HUES6 (cell line): ENCODE measurements around the gene NRP1.

Experiments used
- H3K27ac ChIP-seq: 2 replicates; pipeline ENCODE4 v1.7.0; 2013; ENCODE audit warnings: low read depth, mild to moderate bottlenecking, low read length, inconsistent platforms
- H3K27me3 ChIP-seq: 2 replicates; pipeline ENCODE4 v1.6.1; 2013; ENCODE audit warnings: low read length; ENCODE audit not compliant: control insufficient read depth, insufficient read depth
- H3K36me3 ChIP-seq: 2 replicates; pipeline ENCODE4 v1.6.1; 2013; ENCODE audit warnings: low read length; ENCODE audit not compliant: control insufficient read depth, insufficient read depth
- H3K4me1 ChIP-seq: 2 replicates; pipeline ENCODE4 v1.6.1; 2013; ENCODE audit warnings: low read length; ENCODE audit not compliant: control insufficient read depth, insufficient read depth
- H3K4me3 ChIP-seq: 2 replicates; pipeline ENCODE4 v1.5.1; 2013; ENCODE audit warnings: low read depth, low read length
- H3K9ac ChIP-seq: one replicate; pipeline ENCODE4 v1.6.1; 2013; ENCODE audit warnings: mild to moderate bottlenecking, low read length
- H3K9me3 ChIP-seq: 2 replicates; pipeline ENCODE4 v1.6.1; 2013; ENCODE audit warnings: low read depth, low read length; ENCODE audit not compliant: control insufficient read depth, insufficient read depth

Gene NRP1

DNA sequence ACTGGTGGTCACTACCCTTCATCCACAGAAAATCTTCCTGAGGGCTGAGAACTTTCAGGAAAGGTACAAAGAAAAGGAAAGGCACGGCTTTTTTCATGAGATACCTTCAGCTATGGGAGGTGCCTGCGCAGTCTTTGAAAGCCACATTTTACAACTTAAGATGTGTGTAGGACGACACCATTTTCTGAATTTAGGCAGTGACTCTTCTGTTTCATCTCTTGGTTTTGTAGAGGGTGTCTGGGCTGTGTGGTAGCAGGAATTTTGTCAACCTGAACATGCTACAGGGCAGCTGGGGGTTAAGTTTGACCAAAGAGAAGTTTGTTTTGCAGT lies 138.1 kb downstream of the NRP1 start:
- H3K4me1 ChIP-seq, result peaks cover 3% of the 10 kb centered on the region; the same call in 1 of the 2 replicates
- no peak overlapping the region for H3K9ac ChIP-seq
- no peaks in the 10 kb centered on the region for H3K36me3 ChIP-seq

DNA sequence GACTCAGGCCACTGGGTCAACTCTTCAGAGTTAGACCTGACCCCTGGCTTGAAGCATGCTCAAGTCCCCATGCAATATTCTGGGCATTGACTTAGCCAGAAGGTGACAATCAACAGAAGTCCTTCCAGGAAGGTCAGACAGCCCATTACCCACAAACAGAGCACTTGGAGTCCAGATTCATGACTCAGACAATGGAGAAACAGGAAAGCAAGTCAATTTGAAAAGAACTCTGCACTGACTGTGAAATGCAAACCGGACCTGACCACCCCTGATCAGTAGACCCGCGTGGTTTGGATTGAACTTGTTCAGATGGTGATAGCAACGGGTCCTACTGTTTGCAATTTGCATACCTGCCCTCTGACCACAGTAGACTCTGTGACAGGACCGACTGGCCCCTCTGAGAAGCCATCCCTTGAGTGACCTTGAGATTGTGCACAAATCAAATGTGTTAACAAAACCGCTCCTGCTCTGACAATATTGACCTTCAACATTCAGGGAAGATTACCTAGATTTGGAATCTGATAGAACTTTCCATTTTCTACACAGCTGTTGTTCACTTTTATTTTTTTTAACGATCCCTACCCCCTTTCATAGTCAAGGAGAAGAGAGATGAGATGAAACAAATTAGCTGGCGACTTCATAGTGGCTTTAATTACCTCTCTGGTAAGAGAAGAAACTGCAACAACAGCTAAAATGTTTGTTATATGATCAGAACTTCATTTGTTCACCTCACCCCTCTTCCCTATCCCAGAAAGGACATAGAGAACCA lies 138.7 kb downstream of the NRP1 start:
- H3K4me3 ChIP-seq, result no peak overlapping the region
- peaks cover 3% of the 10 kb centered on the region; the same call in 1 of the 2 replicates for H3K4me1 ChIP-seq
- H3K9ac ChIP-seq, result no peak overlapping the region
- no peaks in the 10 kb centered on the region for H3K27me3 ChIP-seq
- no peaks in the 10 kb centered on the region for H3K36me3 ChIP-seq
- H3K27ac ChIP-seq, result no peak overlapping the region
- H3K9me3 ChIP-seq, result no peaks in the 10 kb centered on the region

More for the DNA sequence above, 138.1 kb downstream of the NRP1 start:
- Histone ChIP-seq H3K27me3 (no peaks in the 10 kb centered on the region), H3K27ac (no peak overlapping the region), H3K9me3 (no peaks in the 10 kb centered on the region), H3K4me3 (no peak overlapping the region)

DNA sequence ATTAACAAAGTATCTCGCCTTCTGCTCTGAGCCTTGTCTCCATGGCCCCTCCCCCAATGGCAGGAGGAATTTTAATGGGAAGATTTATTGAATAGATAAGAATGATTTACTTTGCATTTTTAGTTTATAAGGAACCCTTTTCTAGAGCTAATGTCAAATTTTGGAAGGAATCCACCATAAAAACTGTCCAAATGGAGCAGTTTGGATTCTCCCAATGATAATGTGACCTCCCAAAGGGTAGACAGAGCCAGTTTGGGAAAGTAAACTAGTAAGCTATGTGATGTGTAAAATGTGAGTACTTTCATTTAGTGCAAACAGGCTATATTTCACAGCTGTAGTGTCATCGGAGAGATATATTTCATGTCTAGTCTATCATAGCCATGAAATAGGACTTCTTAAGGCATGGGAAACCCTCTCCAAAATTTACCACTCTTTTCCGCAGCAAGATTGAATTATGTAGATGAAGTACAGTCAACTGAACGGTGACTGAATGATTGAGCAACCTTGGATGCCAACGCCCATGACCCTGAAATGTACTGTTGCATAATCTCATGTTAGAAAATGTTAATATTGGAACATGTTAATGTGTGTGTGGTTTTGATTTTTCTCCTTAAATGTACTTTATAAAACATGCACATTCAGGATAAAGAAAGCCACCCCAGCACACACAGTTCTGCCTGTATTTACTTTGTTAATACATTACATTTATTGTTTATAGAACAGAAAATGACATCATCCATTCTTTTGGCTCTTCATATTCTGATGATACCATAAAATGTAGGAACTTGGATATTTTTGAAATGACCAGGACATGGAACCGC lies 140.6 kb downstream of the NRP1 start:
- no peak overlapping the region for H3K27ac ChIP-seq
- no peak overlapping the region for H3K4me3 ChIP-seq
- H3K9ac ChIP-seq, result no peak overlapping the region
- no peaks in the 10 kb centered on the region for H3K9me3 ChIP-seq
- no peaks in the 10 kb centered on the region for H3K36me3 ChIP-seq
- no peaks in the 10 kb centered on the region for H3K27me3 ChIP-seq
- peaks cover 3% of the 10 kb centered on the region; the same call in 1 of the 2 replicates for H3K4me1 ChIP-seq

DNA sequence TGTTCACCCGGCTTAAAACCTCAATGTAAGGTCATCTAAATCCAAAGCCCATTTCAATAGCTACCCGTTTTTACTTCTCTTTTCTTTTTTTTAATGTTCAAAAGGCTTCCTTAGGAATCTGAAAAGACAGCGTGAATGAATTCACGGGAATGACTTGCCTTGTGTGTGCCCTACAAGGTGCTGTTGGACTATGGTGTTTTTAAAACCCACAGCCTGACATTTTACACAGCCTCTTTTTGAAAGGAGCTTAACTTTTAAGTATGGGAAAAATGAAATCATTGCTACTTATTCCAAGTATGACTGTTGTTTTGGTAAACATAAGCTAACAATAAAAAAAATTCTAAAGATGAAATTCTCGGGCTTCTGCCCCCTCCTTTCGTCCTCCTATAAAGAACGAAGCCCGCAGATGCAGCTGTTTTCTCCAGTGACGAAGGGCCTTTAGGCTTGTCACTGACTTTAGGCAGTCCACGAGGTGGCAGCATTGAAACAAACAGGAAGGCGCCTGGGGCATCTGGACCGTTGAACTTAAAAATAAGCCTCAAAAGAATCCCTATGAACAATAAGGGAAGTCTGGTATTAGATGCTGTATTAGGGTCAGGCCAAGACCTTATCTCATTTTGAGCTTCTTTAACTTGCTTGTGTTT lies 141.3 kb downstream of the NRP1 start:
- H3K4me3 ChIP-seq, result no peak overlapping the region
- peaks cover 3% of the 10 kb centered on the region; the same call in 1 of the 2 replicates for H3K4me1 ChIP-seq
- H3K36me3 ChIP-seq, result no peaks in the 10 kb centered on the region
- H3K27ac ChIP-seq, result no peak overlapping the region
- no peaks in the 10 kb centered on the region for H3K27me3 ChIP-seq
- no peak overlapping the region for H3K9ac ChIP-seq
- H3K9me3 ChIP-seq, result no peaks in the 10 kb centered on the region

DNA sequence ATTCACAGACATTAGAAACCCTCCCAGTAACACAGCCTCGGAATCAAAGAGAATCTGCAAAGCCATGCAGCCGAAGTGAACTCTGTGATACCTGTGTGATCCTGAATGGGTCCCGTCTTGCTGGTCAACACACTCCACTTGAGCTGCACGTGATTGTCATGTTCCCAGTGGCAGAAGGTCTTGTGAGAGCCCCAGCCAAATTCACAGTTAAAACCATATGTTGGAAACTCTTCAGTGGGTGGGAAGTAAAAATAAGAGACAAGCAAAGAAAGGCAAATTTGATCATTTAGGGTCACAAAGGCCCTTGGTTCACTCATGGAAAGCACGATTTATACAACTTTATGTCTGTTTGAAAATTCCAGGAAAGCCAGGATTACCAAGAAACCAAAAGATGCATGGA lies 142.3 kb downstream of the NRP1 start:
- H3K27ac ChIP-seq, result no peak overlapping the region
- no peaks in the 10 kb centered on the region for H3K9me3 ChIP-seq
- peaks cover 11% of the 10 kb centered on the region for H3K4me1 ChIP-seq
- no peaks in the 10 kb centered on the region for H3K36me3 ChIP-seq
- H3K27me3 ChIP-seq, result no peaks in the 10 kb centered on the region
- H3K9ac ChIP-seq, result no peak overlapping the region
- no peak overlapping the region for H3K4me3 ChIP-seq

DNA sequence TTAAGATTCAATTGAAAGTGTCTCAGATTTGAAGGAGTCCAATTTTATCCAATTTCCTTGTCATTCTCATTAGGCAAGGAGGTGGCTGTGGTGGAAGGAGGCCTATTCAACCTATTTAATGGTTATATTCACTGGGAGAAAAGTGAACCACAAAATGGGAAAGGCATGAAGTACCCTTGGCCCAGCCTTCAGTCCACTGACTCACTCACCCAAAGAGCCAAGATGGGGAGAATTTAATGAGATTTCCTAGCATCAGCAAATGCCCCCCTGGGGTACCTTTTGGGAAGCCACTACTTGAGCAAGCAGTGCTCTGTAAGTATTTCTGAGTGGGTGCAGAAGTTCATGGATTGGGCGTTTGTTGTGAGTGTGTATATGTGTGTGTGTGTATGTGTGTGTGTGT lies 144.1 kb downstream of the NRP1 start:
- H3K9ac ChIP-seq, result no peak overlapping the region
- no peaks in the 10 kb centered on the region for H3K36me3 ChIP-seq
- no peak overlapping the region for H3K4me3 ChIP-seq
- H3K4me1 ChIP-seq, result peaks cover 12% of the 10 kb centered on the region
- no peaks in the 10 kb centered on the region for H3K27me3 ChIP-seq
- H3K9me3 ChIP-seq, result no peaks in the 10 kb centered on the region
- H3K27ac ChIP-seq, result no peak overlapping the region

DNA sequence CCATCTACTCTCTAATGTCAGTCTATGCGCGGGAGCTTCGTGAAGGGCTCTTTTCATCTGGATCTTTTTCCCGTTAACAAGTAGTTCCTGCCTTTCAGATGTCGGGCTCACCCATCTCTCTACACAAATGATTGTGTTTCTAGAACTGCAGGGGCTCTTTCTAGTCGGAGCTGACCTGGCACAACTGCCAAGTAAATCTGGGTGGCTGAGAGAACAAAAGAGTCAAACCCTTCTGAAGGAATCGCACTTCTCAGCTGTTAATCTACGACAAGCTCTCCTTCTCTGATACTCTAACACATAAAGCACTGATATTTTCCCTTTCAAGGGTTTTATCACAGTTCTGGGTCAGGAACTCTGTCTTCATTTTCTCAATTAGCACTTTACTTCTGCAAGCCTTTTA lies 144.7 kb downstream of the NRP1 start:
- Histone ChIP-seq H3K36me3 (no peaks in the 10 kb centered on the region), H3K9ac (no peak overlapping the region), H3K27ac (no peak overlapping the region), H3K4me1 (peaks cover 12% of the 10 kb centered on the region), H3K9me3 (no peaks in the 10 kb centered on the region), H3K27me3 (no peaks in the 10 kb centered on the region), H3K4me3 (no peak overlapping the region)

DNA sequence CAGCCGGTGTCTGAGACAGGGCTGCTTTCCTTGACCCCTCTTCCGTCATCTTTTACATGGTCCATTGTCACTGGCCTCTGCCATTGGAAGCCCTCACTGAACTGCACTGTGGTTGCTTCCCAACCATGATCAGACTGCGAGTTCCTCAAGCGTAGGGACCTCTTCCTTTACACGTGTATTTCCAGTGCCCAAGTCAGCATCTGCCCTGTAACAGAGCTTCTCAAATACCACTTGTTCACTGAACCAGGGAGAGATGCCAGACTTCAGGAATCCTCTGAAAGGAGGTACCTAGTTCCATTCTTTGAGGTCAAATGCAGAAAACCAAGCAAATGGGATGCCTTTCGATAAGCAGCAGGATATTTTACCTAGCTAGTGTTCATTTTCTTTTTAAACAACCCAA lies 145.1 kb downstream of the NRP1 start:
- H3K9me3 ChIP-seq, result no peaks in the 10 kb centered on the region
- H3K4me3 ChIP-seq, result no peak overlapping the region
- no peak overlapping the region for H3K9ac ChIP-seq
- no peaks in the 10 kb centered on the region for H3K36me3 ChIP-seq
- no peak overlapping the region for H3K27ac ChIP-seq
- H3K27me3 ChIP-seq, result no peaks in the 10 kb centered on the region
- peaks cover 12% of the 10 kb centered on the region for H3K4me1 ChIP-seq

DNA sequence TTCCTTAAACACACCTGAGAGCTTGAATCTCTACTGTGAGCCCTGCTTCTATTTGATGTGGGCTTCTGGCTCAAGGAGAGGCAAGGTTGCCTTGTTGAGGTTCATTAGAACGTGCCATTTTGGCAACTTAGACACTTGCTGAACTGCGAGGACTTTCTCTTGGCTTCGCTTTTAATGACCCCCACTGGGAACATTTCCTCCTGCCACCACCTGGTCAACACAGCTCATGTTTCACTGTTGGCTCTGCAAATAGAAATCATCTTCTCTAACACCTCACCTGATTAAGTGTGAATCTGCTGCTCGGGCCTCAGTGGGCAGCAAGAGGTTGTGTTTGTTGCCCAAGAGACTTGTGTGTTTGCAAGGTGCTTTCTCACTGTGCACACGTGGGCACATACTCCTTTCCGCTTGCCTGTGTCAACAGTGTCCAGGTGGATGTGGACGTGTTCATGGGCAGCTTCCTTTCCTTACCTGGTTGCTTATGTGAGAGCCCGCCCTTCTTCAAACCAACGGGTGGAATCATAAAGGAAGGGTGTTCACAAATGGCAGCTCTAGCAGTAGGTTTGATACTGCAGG lies 147.0 kb downstream of the NRP1 start:
- peaks cover 9% of the 10 kb centered on the region for H3K4me1 ChIP-seq
- H3K9ac ChIP-seq, result no peak overlapping the region
- H3K4me3 ChIP-seq, result no peak overlapping the region
- H3K27ac ChIP-seq, result no peak overlapping the region
- no peaks in the 10 kb centered on the region for H3K27me3 ChIP-seq
- H3K9me3 ChIP-seq, result no peaks in the 10 kb centered on the region
- H3K36me3 ChIP-seq, result no peaks in the 10 kb centered on the region

DNA sequence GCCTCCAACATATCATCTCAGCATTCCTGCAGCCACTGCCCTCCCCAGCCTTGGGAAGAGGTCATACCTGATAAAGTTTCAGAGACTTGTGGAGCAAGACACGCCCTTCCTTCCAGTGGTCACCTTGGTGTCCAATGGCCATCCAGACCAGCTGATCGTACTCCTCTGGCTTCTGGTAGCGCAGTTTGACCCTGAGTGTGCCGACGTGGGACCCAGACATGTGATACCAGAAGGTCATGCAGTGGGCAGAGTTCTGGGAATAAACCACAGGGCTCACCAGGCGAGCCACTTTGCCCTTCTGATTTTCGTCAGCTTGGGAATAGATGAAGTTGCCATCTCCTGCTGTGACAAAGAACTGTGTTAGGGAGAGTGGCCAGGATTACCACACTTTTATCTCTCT lies 148.3 kb downstream of the NRP1 start:
- Histone ChIP-seq H3K9me3 (no peaks in the 10 kb centered on the region), H3K9ac (no peak overlapping the region), H3K4me3 (no peak overlapping the region), H3K27ac (no peak overlapping the region), H3K4me1 (peaks cover 9% of the 10 kb centered on the region), H3K27me3 (no peaks in the 10 kb centered on the region), H3K36me3 (no peaks in the 10 kb centered on the region)

DNA sequence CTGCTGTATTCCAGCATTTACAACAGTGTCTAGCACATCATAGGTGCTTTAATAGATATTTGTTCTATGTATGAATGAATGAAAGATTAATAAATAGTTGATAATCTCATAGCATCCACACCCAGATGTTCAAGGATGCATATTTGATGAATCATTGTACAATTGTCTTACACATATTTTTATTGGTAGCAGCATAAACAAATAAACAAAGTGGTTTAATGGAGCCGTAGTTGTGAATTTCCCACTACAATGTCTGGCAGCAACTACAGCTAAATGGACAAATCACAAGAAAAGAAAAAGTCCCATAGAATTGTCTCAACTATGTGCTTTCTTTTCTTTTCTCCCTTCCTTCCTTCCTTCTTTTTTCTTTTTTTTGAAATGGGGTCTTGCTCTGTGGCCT lies 150.8 kb downstream of the NRP1 start:
- Histone ChIP-seq H3K9me3 (no peaks in the 10 kb centered on the region), H3K27me3 (no peaks in the 10 kb centered on the region), H3K36me3 (no peaks in the 10 kb centered on the region), H3K9ac (no peak overlapping the region), H3K27ac (no peak overlapping the region), H3K4me3 (no peak overlapping the region), H3K4me1 (peaks cover 9% of the 10 kb centered on the region)
